RWPE1 (cell line): ENCODE measurements around the gene NAPA.

Experiments used
- CTCF ChIA-PET: fragments of 350-600 bp; sonication (Branson Sonifier 250); formaldehyde crosslinking; extraction: SDS; loops from one replicate; lab custom pipeline; 2021; lab: Yijun Ruan, JAX
- POLR2A ChIA-PET: fragments of 400-600 bp; formaldehyde crosslinking; extraction: SDS; loops from one replicate; lab custom pipeline; 2020; ENCODE audit warnings: antibody characterized with exemption; ENCODE audit not compliant: low non-redundant PET; lab: Yijun Ruan, JAX
- DNase-seq: peaks from one replicate; pipeline ENCODE4 v3.0.0; 2012; ENCODE audit warnings: low spot score
- H3K27ac ChIP-seq: fragments of 450-650 bp; 2 replicates; pipeline ENCODE4 v1.5.1; 2017
- CTCF ChIP-seq: fragments of 450-650 bp; conservative IDR thresholded peaks from 2 replicates; pipeline ENCODE4 v1.5.1; 2017; ENCODE audit warnings: low read depth, mild to moderate bottlenecking

Gene NAPA

GRCh38 chr19:47529018-47529742 lies 14.3 kb upstream of the NAPA start:
- no peak overlapping the region for H3K27ac ChIP-seq
- ChIA-PET CTCF (interaction anchor here (0.6 to 1.8 kb wide), 3 partner anchors 14 to 224 kb away, joined by 3 to 7 read pairs (median 3); partner anchors contain the start of gene NAPA), POLR2A (no interaction called here)
- no peak for TF ChIP-seq CTCF
- no peak for DNase-seq

GRCh38 chr19:47526798-47527197 lies 11.9 kb upstream of the NAPA start:
- POLR2A ChIA-PET, result no interaction called here
- CTCF ChIA-PET, result no interaction called here

GRCh38 chr19:47523473-47523872 lies 8.6 kb upstream of the NAPA start:
- CTCF ChIA-PET, result interaction anchor here (0.5 to 2.1 kb wide), 4 partner anchors 8 to 55 kb away, joined by 3 to 12 read pairs (median 4); partner anchors contain the start of gene NAPA
- DNase-seq, result no peak
- no peak overlapping the region for H3K27ac ChIP-seq
- POLR2A ChIA-PET, result no interaction called here
- no peak for TF ChIP-seq CTCF

More at GRCh38 chr19:47526798-47527197, 11.9 kb upstream of the NAPA start:
- no peak overlapping the region for H3K27ac ChIP-seq
- no peak for DNase-seq
- no peak for TF ChIP-seq CTCF

GRCh38 chr19:47521473-47522180 lies 6.8 kb upstream of the NAPA start:
- TF ChIP-seq CTCF, result no peak
- H3K27ac ChIP-seq, result no peak overlapping the region
- ChIA-PET CTCF (no interaction called here), POLR2A (no interaction called here)
- DNase-seq, result no peak

GRCh38 chr19:47520839-47521238 lies 6.0 kb upstream of the NAPA start:
- TF ChIP-seq CTCF, result no peak
- POLR2A ChIA-PET, result no interaction called here
- CTCF ChIA-PET, result interaction anchor here (0.5 kb wide), 1 partner anchor 45 kb away, joined by 5 read pairs; no protein-coding TSS in a partner anchor
- H3K27ac ChIP-seq, result no peak overlapping the region
- no peak for DNase-seq

- ChIA-PET POLR2A (interaction anchor here (0.5 kb wide), 1 partner anchor 734 kb away, joined by 4 read pairs; no protein-coding TSS in a partner anchor), CTCF (interaction anchor here (0.5 kb wide), 1 partner anchor 45 kb away, joined by 5 read pairs; no protein-coding TSS in a partner anchor)
- no peak for TF ChIP-seq CTCF
- H3K27ac ChIP-seq, result no peak overlapping the region
- DNase-seq, result no peak
These were observed 5.5 kb upstream of the NAPA start for GRCh38 chr19:47520343-47520806.
